ENCODE measurements around the gene LIPH.
"Not testable (repeated sequence)": the region's sequence is repeated elsewhere in the genome, so short reads cannot be mapped to it uniquely, and the experiment has no call there.

Gene LIPH

DNA sequence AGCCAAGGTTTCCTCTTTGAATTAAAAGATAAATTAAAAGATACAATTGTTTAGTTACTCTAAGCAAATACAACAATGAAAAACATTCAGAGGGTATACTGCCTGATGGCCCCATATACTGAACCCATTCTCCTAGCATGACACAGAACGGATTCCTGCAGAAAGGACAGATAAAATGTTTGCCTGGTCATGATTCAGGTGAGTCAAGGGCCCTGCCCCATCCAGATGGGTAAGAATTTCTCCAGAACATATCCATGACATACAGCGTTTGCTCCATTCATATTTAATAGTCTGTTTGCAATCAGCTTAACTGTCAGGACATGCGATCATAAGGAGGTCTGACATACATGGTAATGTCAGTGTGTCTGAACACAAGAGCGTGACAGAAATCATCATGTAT is 62.1 kb downstream of the LIPH start:
- TF ChIP-seq FOXP2 (optimal IDR thresholded peaks at IDR 0.05; ENCODE audit: control extremely low read depth, extremely low read length, insufficient read depth) (no peak), EZH2 (IDR thresholded peaks at IDR 0.05) (no peak), POLR2AphosphoS5 (IDR thresholded peaks at IDR 0.05; ENCODE audit: borderline replicate concordance, low read depth, low read length) (no peak)
- Histone ChIP-seq H3K27ac (no peak overlapping the region), H3K4me3 (no peak overlapping the region), H3K9me3 (ENCODE audit: low read depth, low read length) (no peaks in the 10 kb centered on the region), H3K36me3 (ENCODE audit: insufficient read depth, low read length) (peaks cover 46% of the 10 kb centered on the region), H3K9ac (ENCODE audit: insufficient read length) (no peak overlapping the region)
- DNase-seq (ENCODE audit: low read depth, low spot score): no peak

DNA sequence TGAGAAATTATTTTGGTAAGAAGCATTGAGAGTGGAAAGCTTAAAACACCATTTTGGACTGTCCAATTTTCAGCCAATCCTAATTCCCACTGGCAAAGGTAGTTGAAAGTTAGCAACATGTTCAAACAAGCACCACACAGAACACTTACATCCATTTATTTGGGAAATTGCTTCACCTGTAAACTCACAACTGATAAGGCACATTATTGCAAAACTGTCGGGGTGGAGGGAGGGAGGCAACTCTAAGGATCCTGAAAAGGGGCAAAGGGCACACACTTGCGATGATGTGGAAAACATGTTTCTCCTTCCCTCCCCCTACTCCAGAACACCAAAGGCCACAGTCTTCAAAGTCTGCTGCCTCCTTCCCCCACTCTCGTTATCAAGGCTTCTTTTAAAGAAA is 62.9 kb downstream of the LIPH start:
- H3K9ac ChIP-seq (ENCODE audit: insufficient read length): no peak overlapping the region
- no peak for DNase-seq (ENCODE audit: low read depth, low spot score)
- H3K4me3 ChIP-seq: no peak overlapping the region
- H3K27ac ChIP-seq: no peak overlapping the region
- peaks cover 38% of the 10 kb centered on the region for H3K36me3 ChIP-seq (ENCODE audit: insufficient read depth, low read length)
- H3K9me3 ChIP-seq (ENCODE audit: low read depth, low read length): no peaks in the 10 kb centered on the region
- no peak for TF ChIP-seq POLR2AphosphoS5 (IDR thresholded peaks at IDR 0.05; ENCODE audit: borderline replicate concordance, low read depth, low read length)
- TF ChIP-seq EZH2 (IDR thresholded peaks at IDR 0.05): no peak
- TF ChIP-seq FOXP2 (optimal IDR thresholded peaks at IDR 0.05; ENCODE audit: control extremely low read depth, extremely low read length, insufficient read depth): no peak

DNA sequence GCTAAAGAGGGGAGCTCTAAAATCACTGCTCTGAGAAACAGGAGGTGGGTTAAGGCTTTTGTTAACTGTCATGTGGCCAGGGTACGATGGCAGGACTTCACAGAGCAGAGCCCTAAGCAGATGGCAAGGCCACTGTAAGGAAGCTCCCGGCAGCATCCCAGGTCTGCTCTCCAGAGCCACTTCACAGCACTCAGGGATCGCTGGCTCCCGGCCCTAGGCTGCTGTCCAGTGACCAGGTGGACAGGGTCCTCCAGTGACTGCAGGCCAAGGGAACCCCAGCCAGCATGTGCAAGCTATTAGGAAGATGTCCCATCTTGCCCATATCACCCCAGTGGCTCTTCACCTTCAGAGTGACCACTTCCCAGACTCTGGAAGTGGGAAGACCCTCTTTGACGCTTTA is 63.9 kb downstream of the LIPH start:
- DNase-seq (ENCODE audit: low read depth, low spot score): no peak
- peaks cover 31% of the 10 kb centered on the region; the same call in 1 of the 2 replicates for H3K36me3 ChIP-seq (ENCODE audit: insufficient read depth, low read length)
- TF ChIP-seq FOXP2 (optimal IDR thresholded peaks at IDR 0.05; ENCODE audit: control extremely low read depth, extremely low read length, insufficient read depth) (no peak), POLR2AphosphoS5 (IDR thresholded peaks at IDR 0.05; ENCODE audit: borderline replicate concordance, low read depth, low read length) (no peak), EZH2 (IDR thresholded peaks at IDR 0.05) (no peak)
- no peak overlapping the region for H3K27ac ChIP-seq
- H3K9ac ChIP-seq (ENCODE audit: insufficient read length): no peak overlapping the region
- no peaks in the 10 kb centered on the region for H3K9me3 ChIP-seq (ENCODE audit: low read depth, low read length)
- no peak overlapping the region for H3K4me3 ChIP-seq

DNA sequence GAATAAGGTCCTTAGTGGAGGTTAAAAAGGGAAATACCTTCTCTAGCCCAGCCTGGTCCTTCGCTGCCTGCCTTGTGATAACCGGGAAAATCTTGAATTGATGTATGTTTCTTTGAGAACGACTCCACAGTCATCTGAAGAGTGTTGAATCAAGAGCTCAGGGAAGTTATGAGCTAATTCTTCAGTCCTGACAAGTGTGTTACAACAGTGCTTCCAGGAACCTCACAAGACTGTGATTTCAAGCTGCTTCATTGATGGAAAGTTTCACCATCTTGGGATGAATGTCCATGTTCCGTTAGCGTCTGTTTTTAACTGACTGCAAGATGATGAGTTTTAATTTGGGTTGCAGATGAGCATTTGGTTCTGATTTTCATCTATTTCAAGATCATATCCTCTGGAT is 66.0 kb downstream of the LIPH start:
- no peaks in the 10 kb centered on the region for H3K9me3 ChIP-seq (ENCODE audit: low read depth, low read length)
- TF ChIP-seq POLR2AphosphoS5 (IDR thresholded peaks at IDR 0.05; ENCODE audit: borderline replicate concordance, low read depth, low read length): no peak
- TF ChIP-seq EZH2 (IDR thresholded peaks at IDR 0.05): no peak
- TF ChIP-seq FOXP2 (optimal IDR thresholded peaks at IDR 0.05; ENCODE audit: control extremely low read depth, extremely low read length, insufficient read depth): no peak
- no peak overlapping the region for H3K27ac ChIP-seq
- no peak overlapping the region for H3K9ac ChIP-seq (ENCODE audit: insufficient read length)
- no peak overlapping the region for H3K4me3 ChIP-seq
- peaks cover 15% of the 10 kb centered on the region; the same call in 1 of the 2 replicates for H3K36me3 ChIP-seq (ENCODE audit: insufficient read depth, low read length)
- DNase-seq (ENCODE audit: low read depth, low spot score): no peak

DNA sequence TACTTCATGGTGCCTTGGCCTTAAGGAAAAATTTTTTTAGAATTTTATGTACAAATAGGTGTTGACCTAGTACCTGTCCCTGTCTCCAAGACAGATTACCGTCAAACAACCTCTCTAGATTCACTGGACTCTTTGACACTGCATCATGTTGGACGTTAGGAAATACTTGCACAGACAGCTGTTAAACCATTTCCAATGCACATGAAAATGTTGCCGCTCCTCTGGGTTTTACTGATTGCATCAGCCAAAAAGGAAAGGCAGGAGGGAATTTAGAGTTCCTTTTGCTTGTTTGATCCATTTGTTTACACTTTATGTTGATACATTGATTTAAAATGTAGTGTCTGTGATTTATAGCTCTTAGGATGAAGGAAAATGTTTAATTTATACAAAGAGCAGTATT is 68.1 kb downstream of the LIPH start:
- Histone ChIP-seq H3K4me3 (no peak overlapping the region), H3K9me3 (ENCODE audit: low read depth, low read length) (no peaks in the 10 kb centered on the region), H3K36me3 (ENCODE audit: insufficient read depth, low read length) (no peaks in the 10 kb centered on the region), H3K27ac (no peak overlapping the region), H3K9ac (ENCODE audit: insufficient read length) (no peak overlapping the region)
- TF ChIP-seq FOXP2 (optimal IDR thresholded peaks at IDR 0.05; ENCODE audit: control extremely low read depth, extremely low read length, insufficient read depth): no peak
- TF ChIP-seq POLR2AphosphoS5 (IDR thresholded peaks at IDR 0.05; ENCODE audit: borderline replicate concordance, low read depth, low read length): no peak
- no peak for TF ChIP-seq EZH2 (IDR thresholded peaks at IDR 0.05)
- DNase-seq (ENCODE audit: low read depth, low spot score): no peak

DNA sequence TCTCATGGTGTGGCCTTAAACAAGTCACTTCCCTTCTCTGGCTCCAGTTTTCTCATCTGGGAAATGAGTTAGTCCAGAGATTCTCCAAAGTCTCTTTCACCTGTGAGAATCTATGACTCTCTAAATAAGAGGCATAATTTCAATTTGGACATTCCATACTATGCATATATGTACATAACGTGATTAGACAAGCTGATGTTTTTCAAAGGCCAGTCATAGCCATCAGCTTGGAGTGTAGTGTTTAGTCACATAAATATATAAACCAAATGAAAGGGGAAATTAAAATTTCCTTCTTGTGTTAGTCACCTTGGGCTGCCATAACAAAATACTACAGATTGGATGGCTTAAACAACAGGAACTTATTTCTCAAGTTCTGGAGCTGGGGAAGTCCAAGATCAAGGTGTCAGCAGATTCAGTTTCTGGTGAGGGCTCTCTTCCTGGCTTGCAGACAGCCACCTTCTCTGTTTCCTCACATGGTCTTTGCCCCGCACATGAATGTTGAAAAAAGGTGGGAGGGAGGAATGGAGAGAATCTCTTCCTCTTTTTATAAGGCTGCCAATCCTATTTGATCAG is 72.9 kb downstream of the LIPH start:
- Histone ChIP-seq H3K9me3 (ENCODE audit: low read depth, low read length) (no peaks in the 10 kb centered on the region), H3K4me3 (no peak overlapping the region), H3K27ac (no peak overlapping the region), H3K9ac (ENCODE audit: insufficient read length) (no peak overlapping the region), H3K36me3 (ENCODE audit: insufficient read depth, low read length) (no peaks in the 10 kb centered on the region)
- DNase-seq (ENCODE audit: low read depth, low spot score): no peak
- TF ChIP-seq POLR2AphosphoS5 (IDR thresholded peaks at IDR 0.05; ENCODE audit: borderline replicate concordance, low read depth, low read length): no peak
- TF ChIP-seq EZH2 (IDR thresholded peaks at IDR 0.05): no peak
- TF ChIP-seq FOXP2 (optimal IDR thresholded peaks at IDR 0.05; ENCODE audit: control extremely low read depth, extremely low read length, insufficient read depth): no peak

DNA sequence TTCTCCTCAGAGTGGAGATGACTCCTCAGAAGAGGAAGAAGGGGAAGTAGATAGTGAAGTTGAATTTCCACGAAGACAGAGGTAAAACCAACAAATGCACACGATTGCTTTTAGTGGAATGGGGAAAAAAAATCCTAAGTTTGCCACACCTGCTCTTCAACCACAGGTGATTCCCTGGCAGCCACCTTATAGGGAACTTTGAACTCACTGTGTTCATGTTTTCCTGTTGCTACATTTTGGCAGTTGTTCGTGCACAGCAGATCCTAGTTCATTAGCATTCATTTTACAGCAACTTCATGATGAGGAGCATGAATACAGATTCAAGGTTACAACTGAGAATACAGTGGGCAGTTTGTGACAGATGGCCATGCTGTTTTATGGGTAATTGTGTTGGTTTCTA is 75.1 kb downstream of the LIPH start:
- H3K4me3 ChIP-seq: no peak overlapping the region
- H3K9me3 ChIP-seq (ENCODE audit: low read depth, low read length): no peaks in the 10 kb centered on the region
- no peaks in the 10 kb centered on the region for H3K36me3 ChIP-seq (ENCODE audit: insufficient read depth, low read length)
- H3K9ac ChIP-seq (ENCODE audit: insufficient read length): no peak overlapping the region
- DNase-seq (ENCODE audit: low read depth, low spot score): no peak
- no peak for TF ChIP-seq EZH2 (IDR thresholded peaks at IDR 0.05)
- TF ChIP-seq POLR2AphosphoS5 (IDR thresholded peaks at IDR 0.05; ENCODE audit: borderline replicate concordance, low read depth, low read length): no peak
- H3K27ac ChIP-seq: no peak overlapping the region

DNA sequence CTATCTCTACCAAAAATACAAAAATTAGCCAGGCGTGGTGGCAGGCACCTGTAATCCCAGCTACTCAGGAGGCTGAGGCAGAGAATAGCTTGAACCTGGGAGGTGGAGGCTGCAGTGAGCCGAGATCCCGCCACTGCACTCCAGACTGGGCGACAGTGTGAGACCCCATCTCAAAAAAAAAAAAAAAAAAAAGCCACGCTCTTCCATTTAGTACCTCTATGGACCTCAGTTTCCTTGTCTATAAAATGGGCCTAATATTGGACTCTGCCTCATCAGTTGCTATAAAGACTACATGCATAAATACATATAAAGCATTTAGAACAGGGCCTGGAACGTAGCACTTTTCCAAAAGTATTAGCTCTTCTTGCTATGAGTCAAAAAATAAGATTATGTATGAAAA is 77.5 kb downstream of the LIPH start:
- H3K9ac ChIP-seq (ENCODE audit: insufficient read length); H3K9me3 ChIP-seq (ENCODE audit: low read depth, low read length); DNase-seq (ENCODE audit: low read depth, low spot score); H3K4me3 ChIP-seq; H3K36me3 ChIP-seq (ENCODE audit: insufficient read depth, low read length); H3K27ac ChIP-seq: not testable (repeated sequence)

DNA sequence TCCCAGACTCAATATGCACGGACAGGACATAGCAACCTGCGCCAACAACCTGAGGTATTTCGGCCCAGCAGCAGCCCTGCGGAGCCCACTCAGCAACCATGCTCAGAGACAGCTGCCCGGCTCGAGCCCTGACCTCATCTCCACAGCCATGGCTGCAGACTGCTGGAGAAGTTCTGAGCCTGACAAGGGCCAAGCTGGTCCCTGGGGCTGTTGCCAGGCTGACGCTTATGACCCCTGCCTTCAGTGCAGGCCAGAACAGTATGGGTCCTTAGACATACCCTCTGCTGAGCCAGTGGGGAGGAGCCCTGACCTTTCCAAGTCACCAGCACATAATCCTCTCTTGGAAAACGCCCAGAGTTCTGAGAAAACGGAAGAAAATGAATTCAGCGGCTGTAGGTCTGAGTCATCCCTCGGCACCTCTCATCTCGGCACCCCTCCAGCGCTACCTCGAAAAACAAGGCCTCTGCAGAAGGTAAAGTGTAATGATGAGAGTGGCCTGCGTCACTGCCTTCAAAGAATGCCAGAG is 79.0 kb downstream of the LIPH start:
- no peak overlapping the region for H3K27ac ChIP-seq

More for the DNA sequence above, 79.0 kb downstream of the LIPH start:
- H3K4me3 ChIP-seq: no peak overlapping the region
- TF ChIP-seq FOXP2 (optimal IDR thresholded peaks at IDR 0.05; ENCODE audit: control extremely low read depth, extremely low read length, insufficient read depth) (no peak), EZH2 (IDR thresholded peaks at IDR 0.05) (no peak), POLR2AphosphoS5 (IDR thresholded peaks at IDR 0.05; ENCODE audit: borderline replicate concordance, low read depth, low read length) (no peak)
- no peaks in the 10 kb centered on the region for H3K9me3 ChIP-seq (ENCODE audit: low read depth, low read length)
- no peak overlapping the region for H3K9ac ChIP-seq (ENCODE audit: insufficient read length)
- DNase-seq (ENCODE audit: low read depth, low spot score): no peak
- no peaks in the 10 kb centered on the region for H3K36me3 ChIP-seq (ENCODE audit: insufficient read depth, low read length)

Data from SK-N-MC (cell line).